HUDEP-2 (cell line): ENCODE measurements around the gene MRGPRX3.
"Not testable (repeated sequence)": the region's sequence is repeated elsewhere in the genome, so short reads cannot be mapped to it uniquely, and the experiment has no call there.

Experiments used
- DNase-seq, 76 experiments: peaks; one replicate each; lab custom pipeline; 2025; ENCODE audit not compliant: unreplicated experiment in 76 of 76; lab: John Stamatoyannopoulos, UW

MRGPRX3 gene

GRCh38 chr11:18132341-18132740 lies at the start of gene MRGPRX3:
Gene MRGPRX3 (plus strand): TSS chr11:18132571. CDS start chr11:18137203, 4,632 bp downstream.
- DNase-seq, result no peak

GRCh38 chr11:18088366-18088765 lies 44.0 kb upstream of the MRGPRX3 start:
- no peak for DNase-seq

GRCh38 chr11:18088966-18089365 lies 43.4 kb upstream of the MRGPRX3 start:
- no peak for DNase-seq

DNA sequence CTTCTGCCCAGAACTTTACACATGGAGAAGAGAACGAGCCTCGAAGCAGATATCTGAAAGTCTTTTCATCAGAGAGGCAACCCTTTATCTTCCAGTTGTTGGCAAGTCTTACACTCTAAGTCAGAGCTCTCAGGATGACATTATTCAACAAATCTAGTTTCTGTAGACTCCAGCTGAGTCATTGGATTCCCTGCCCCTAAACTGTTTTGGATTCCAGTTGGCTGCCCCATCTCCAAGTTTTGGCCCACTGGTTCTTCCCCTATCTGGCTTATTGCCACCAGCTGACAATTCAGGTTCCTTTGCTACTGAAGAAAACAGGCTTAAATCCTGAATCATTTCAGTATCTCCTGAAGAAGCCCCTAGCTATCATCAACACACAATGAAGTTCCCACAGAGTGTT lies 40.6 kb upstream of the MRGPRX3 start:
- DNase-seq, result no peak

DNA sequence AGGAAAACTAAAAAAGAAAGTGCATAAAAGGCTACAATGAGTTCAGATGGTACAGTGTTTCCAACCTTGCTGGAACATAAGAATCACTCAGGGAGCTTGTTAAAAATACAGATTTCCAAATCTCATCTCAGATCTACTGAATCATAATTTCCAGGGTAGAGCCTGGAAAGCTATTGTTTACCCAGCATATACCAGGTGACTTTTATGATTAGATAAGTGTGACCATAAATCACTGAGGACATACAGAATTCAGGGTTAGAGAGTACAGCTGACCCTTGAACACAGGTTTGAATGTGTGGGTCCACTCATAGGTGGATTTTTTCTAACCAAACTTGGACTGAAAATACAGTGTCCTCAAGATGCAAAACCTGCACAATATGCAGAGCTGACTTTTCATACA lies 38.4 kb upstream of the MRGPRX3 start:
- DNase-seq, result no peak

DNA sequence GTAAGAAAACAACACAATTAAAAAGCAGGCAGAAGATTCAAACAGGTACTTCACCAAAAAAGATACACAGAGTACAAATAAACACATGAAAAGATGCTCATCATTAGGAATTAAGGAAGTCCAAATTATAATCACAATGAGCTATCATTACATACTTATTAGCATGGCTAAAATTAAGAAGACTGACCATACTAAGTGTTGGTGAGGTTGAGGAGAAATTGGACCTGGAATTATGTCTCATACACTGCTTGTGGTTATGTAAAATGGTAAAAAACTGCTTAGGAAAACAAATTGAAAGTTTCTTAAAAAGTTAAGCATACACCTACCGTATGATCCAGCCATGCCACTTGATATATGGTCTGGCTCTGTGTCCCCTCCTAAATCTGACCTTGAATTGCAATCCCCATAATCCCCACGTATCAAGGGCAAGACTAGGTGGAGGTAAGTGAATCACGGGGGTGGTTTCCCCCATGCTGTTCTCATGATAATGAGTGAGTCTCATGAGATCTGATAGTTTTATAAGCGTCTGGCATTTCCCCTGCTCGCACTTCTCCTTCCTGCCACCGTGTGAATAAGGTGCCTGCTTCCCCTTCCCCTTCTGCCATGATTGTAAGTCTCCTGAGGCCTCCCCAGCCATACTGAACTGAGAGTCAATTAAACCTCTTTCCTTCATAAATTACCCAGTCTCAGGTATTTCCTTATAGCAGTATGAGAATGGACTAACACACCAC lies 31.3 kb upstream of the MRGPRX3 start:
- no peak for DNase-seq

DNA sequence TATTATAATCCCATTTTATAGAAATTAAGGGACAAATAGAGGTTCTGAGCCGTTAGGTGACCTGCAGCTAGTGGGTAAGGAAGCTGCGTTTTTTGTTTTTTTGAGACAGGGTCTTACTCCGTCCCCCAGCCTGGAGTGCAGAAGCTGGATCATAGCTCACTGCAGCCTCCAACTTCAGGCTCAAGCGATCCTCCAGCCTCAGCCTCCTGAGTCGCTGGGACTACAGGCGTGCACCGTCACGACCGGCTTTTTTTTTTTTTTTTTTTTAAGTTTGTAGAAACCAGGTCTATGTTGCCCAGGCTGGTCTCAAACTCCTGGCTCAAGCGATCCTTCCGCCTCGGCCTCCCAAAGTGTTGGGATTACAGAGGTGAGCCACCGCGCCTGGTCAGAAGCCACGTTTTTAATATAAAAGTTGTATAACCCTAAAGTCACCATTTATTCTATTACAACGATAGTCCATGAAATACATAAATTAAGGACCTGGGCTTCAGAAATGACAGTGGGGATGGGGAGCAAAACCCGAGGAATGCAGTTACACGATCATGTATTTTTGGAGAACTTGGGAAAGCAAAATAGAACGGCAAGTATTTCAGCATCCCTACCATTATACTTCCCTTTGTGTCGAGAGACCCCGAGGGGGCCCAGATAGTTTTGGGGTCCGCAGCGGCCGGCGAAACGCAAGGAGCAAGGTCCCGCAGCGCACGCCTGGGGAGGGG lies 27.1 kb upstream of the MRGPRX3 start:
- peak in 1 of 76 experiments; percentile 2 for DNase-seq

DNA sequence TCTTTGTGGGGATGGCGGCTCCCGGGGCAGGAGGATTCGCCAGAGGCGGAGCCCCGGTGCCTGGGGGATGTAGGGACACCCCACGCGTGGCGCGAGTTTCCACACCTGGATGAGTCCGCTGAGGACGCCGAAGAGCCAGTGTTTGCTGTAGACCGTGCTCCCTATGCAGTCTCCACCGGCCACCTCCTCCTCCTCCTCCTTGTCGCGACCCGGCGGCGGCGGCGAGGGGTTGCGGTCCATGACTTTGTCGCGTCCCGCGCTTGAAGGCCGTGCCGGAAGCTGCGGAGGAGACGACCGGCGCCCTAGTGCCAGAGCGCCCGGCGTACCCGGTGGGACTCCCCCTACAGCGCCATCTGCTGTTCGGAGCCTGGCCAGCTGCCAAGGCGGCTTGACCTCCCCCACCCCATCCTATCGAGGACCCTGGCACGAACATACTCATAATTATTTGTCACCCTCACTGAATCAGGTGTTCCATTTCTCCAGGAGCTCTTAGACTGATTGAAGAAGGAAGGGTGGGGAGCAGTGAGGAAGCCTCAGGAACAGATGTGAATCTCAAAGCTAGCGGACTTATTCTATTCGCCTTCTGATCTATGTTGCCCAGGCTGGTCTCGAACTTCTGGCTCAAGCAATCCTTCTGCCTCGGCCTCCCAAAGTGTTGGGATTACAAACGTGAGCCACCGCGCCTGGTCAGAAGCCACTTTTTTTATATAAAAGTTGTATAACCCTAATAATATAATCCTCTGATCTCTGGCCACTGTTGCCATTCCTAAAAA lies 26.4 kb upstream of the MRGPRX3 start, which contains the start of gene SAAL1:
Gene SAAL1 (minus strand): TSS at position 281 of the 773 bp plus-strand sequence. CDS start 41 bp downstream, at position 240.
- peak in 75 of 76 experiments; percentile 2 to 86 (median 72) for DNase-seq

GRCh38 chr11:18106688-18107087 lies 25.7 kb upstream of the MRGPRX3 start:
- no peak for DNase-seq

- DNase-seq, result no peak
Measured at GRCh38 chr11:18108254-18108653, 24.1 kb upstream of the MRGPRX3 start.

DNA sequence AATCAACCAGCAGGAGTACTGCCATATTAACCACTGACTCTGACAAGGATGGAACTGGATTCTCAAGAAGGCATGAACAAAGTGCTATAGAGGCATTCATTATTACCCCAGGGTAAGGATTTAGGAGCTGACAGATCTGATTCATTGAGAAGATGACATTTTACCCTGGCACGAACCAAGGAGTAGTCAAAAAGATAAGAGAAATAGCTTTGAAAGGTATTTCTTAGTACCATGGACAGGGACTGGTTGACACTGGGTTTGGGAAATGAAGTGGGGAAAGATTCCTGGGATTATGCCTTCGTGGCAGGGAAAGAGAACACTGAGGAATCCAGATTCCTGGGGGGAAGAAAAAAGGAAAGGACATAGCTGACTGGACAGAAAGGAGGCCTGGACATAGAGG lies 21.4 kb upstream of the MRGPRX3 start:
- DNase-seq, result no peak

DNA sequence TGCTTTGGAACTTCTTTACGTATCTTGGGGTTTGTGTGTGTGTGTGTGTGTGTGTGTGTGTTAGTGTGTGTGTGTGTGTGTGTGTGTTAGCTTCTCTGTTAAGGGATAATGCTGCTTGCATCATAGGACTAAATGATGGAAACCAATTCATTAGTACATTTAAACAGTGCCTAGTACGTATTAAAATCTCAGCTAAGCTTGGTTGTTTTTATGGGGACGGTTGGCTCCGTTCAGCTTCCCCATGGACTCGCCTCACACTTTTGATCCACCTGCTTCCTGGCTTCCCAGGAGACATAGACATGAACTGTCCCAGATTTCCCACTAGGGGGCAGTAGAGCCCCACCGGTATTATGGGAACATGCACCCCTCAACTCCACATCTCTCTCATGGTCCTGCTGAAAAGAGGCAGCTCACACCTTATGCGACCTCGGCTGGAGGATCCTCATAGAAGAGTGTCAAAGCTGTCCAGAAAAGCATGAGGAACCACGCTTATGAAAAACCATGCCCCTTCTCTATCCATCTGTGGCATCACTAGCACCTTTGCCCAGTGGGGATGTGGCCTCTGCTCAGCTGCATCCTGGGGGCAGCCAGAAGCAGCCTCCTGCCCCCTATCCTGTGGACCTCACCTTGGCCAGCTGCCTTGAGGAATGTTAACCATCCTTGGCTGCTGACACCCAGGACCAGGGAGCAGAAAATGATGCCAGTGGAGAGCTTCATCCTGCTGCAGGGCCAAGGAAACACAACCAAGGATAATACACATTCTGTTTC lies 16.8 kb upstream of the MRGPRX3 start:
- DNase-seq, result peak in 51 of 76 experiments; percentile 2 to 63 (median 27)

GRCh38 chr11:18121331-18121828 lies 11.0 kb upstream of the MRGPRX3 start:
- not testable (repeated sequence) for DNase-seq

- DNase-seq, result not testable (repeated sequence)
Measured at GRCh38 chr11:18131115-18131514, 1.3 kb upstream of the MRGPRX3 start.

DNA sequence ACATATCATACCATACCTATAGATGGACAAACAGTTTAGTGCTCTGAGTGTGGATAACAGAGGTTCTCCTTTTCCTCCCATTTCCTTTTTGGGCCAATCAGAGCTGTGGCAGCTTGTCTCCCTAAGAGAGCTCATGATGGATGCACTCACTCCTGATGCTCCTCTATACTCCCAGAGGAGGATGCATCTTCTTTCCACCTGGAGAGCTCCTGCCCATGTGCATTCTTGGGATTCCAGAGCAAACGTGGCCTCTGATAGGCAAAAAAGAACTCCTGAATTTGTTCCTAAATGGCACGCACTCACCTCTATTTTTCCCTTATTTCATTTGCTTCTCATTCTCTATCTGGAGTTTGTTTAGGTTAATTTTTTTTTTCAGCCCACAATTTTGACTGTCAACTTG lies 2.9 kb downstream of the MRGPRX3 start:
- no peak for DNase-seq

DNA sequence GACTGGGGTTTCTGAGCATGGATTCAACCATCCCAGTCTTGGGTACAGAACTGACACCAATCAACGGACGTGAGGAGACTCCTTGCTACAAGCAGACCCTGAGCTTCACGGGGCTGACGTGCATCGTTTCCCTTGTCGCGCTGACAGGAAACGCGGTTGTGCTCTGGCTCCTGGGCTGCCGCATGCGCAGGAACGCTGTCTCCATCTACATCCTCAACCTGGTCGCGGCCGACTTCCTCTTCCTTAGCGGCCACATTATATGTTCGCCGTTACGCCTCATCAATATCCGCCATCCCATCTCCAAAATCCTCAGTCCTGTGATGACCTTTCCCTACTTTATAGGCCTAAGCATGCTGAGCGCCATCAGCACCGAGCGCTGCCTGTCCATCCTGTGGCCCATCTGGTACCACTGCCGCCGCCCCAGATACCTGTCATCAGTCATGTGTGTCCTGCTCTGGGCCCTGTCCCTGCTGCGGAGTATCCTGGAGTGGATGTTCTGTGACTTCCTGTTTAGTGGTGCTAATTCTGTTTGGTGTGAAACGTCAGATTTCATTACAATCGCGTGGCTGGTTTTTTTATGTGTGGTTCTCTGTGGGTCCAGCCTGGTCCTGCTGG lies 4.9 kb downstream of the MRGPRX3 start:
- no peak for DNase-seq

DNA sequence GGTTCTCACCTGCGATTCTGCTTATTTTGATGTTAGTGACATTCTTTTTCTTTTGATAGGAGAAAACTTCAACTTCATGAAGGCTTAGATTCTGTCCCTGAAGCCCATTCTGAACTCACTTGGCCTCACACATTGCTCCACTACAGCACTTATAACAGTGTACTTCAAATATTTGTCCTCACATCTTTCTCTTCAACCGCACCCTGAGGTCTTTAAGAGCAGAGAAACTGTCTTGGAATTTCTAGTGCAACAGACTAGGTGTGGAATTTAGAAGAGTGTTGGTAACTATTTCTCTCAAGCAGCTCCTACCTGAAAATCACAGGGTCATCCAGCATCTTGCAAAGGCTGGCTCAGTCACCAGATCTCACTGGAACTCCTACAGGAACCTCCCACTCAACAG lies 7.8 kb downstream of the MRGPRX3 start:
- DNase-seq, result no peak

DNA sequence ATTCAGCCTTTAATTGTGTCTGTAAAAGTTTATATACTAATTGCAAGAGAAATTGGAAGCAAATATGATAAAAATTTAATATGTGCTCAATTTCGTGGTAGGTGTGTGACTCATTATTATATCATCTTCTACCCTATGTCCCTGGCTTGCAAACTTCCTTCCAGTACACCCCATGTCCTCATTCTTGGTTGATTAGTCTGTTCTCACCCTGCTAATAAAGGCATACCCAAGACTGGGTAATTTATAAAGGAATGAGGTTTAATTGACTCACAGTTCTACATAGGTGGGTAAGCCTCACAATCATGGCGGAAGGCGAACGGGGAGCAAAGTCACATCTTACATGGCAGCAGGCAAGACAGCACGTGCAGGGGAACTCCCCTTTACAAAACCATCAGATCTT lies 11.9 kb downstream of the MRGPRX3 start:
- no peak for DNase-seq

- DNase-seq, result peak in 1 of 76 experiments; percentile 19
Measured at GRCh38 chr11:18145025-18145424, 12.7 kb downstream of the MRGPRX3 start.

DNA sequence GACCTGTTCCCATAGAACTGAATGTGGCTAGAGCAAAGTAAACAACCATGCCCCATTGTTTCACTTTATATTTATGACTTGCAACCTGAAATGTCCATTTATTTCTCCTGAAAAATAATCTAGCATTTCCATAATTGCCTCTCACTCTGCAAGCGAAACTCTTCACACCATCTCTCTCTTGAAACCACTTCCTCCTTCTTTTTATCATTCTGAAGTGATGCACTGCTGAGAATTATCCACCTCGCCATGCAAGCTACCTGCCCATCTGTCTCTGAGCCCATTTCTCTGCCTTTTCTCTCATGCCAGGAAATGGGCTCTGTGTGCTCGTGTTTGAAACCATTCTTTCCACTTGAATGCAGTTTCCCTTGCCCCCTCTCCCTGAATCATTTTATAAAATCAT lies 13.5 kb downstream of the MRGPRX3 start:
- no peak for DNase-seq
